SK-N-SH (cell line): Measurements from ENCODE around the gene SOD1. TPM values are rescaled to one million over a fixed set of nuclear protein-coding genes. Genes with fewer than 3 reads are reported as not detected.

Source experiments
- CTCF ChIA-PET: fragments of 300-600, 350-600 bp; formaldehyde crosslinking; extraction: SDS; loops from one replicate; lab custom pipeline; 2021; lab: Yijun Ruan, JAX
- POLR2A ChIA-PET: fragments of 350-600 bp; sonication (Branson Sonifier 250); formaldehyde crosslinking; extraction: SDS; loops from one replicate; lab custom pipeline; 2020; ENCODE audit warnings: antibody characterized with exemption, inconsistent platforms; lab: Yijun Ruan, JAX
- DNase-seq: peaks from one replicate; pipeline ENCODE4 v3.0.0; 2012
- H2AFZ ChIP-seq: fragments of 200-600 bp; sonication (generic); 2 replicates; pipeline ENCODE4 v1.8.1; 2016; ENCODE audit warnings: antibody characterized with exemption, mild to moderate bottlenecking, low read depth
- H3F3A ChIP-seq: fragments of 200-600 bp; sonication (generic); replicated peaks from 2 replicates; pipeline ENCODE3; 2016; ENCODE audit warnings: antibody characterized with exemption, mild to moderate bottlenecking; ENCODE audit not compliant: insufficient read depth
- H3K27ac ChIP-seq, 2 experiments: fragments of 200-500 bp in 1 of 2; fragments of 200-600 bp in 1 of 2; sonication (Bioruptor generic) in 1 of 2; sonication (generic), shearing (Covaris generic) in 1 of 2; 2 replicates each; pipeline versions ENCODE4 v1.5.1 to v1.6.1; 2014 to 2016; ENCODE audit warnings: low read depth in 2 of 2, inconsistent platforms in 1 of 2, low read length in 1 of 2, mild to moderate bottlenecking in 1 of 2, mixed read lengths in 1 of 2
- H3K27me3 ChIP-seq: fragments of 200-600 bp; sonication (generic), shearing (Covaris generic); 2 replicates; pipeline ENCODE4 v1.6.1; 2016; ENCODE audit warnings: mixed run types; ENCODE audit not compliant: insufficient read depth
- H3K36me3 ChIP-seq, 2 experiments: fragments of 200-500 bp in 1 of 2; fragments of 200-600 bp in 1 of 2; sonication (Bioruptor generic) in 1 of 2; sonication (generic) in 1 of 2; replicated peaks in 1 of 2; 2 replicates each; pipeline versions ENCODE3 to v1.5.1; 2014 to 2016; ENCODE audit warnings: low read length in 1 of 2, mild to moderate bottlenecking in 1 of 2; ENCODE audit not compliant: insufficient read depth in 2 of 2, control insufficient read depth in 1 of 2
- H3K4me1 ChIP-seq, 2 experiments: fragments of 200-500 bp in 1 of 2; fragments of 200-600 bp in 1 of 2; sonication (Bioruptor generic) in 1 of 2; sonication (generic), shearing (Covaris generic) in 1 of 2; 2 replicates each; pipeline versions ENCODE4 v1.5.1 to v1.6.1; 2014 to 2016; ENCODE audit warnings: low read depth in 1 of 2, low read length in 1 of 2, mixed run types in 1 of 2; ENCODE audit not compliant: insufficient read depth in 2 of 2, control insufficient read depth in 1 of 2
- H3K4me2 ChIP-seq: fragments of 200-600 bp; sonication (generic), shearing (Covaris generic); 2 replicates; pipeline ENCODE4 v1.6.1; 2017; ENCODE audit warnings: mixed run types
- H3K4me3 ChIP-seq, 2 experiments: fragments of 200-500 bp in 1 of 2; fragments of 200-600 bp in 1 of 2; sonication (Bioruptor generic) in 1 of 2; sonication (generic), shearing (Covaris generic) in 1 of 2; 2 replicates each; pipeline versions ENCODE4 v1.5.1 to v1.8.1; 2014 to 2016; ENCODE audit warnings: low read depth in 2 of 2, inconsistent platforms in 1 of 2, low read length in 1 of 2, mild to moderate bottlenecking in 1 of 2, mixed read lengths in 1 of 2, moderate library complexity in 1 of 2
- H3K79me2 ChIP-seq: fragments of 200-600 bp; sonication (generic); 2 replicates; pipeline ENCODE4 v1.8.1; 2017; ENCODE audit warnings: mild to moderate bottlenecking; ENCODE audit not compliant: insufficient read depth
- H3K9ac ChIP-seq: fragments of 200-600 bp; sonication (generic); 2 replicates; pipeline ENCODE4 v1.6.1; 2017; ENCODE audit warnings: mixed run types
- H3K9me2 ChIP-seq: fragments of 200-600 bp; sonication (generic); 2 replicates; pipeline ENCODE4 v1.6.1; 2017; ENCODE audit warnings: mixed run types
- H3K9me3 ChIP-seq: fragments of 200-600 bp; sonication (generic); 2 replicates; pipeline ENCODE4 v1.6.1; 2017; ENCODE audit warnings: mixed run types, mild to moderate bottlenecking, moderate library complexity
- H4K20me1 ChIP-seq: fragments of 200-600 bp; sonication (generic); 2 replicates; pipeline ENCODE4 v1.6.1; 2017; ENCODE audit warnings: mild to moderate bottlenecking, mixed run types; ENCODE audit not compliant: insufficient read depth
- EP300 ChIP-seq, 2 experiments: IDR thresholded peaks; 2 replicates each; pipeline versions ENCODE4 v1.4.0 to v1.6.1; 2012; ENCODE audit warnings: borderline replicate concordance in 1 of 2, low read depth in 1 of 2, low read length in 1 of 2
- MAX ChIP-seq: IDR thresholded peaks from 2 replicates; pipeline ENCODE4 v1.4.0; 2012; ENCODE audit warnings: low read depth
- MEF2A ChIP-seq: IDR thresholded peaks from 2 replicates; pipeline ENCODE4 v1.4.0; 2012; ENCODE audit warnings: low read depth, borderline replicate concordance
- MXI1 ChIP-seq: IDR thresholded peaks from 2 replicates; pipeline ENCODE4 v1.6.1; 2012; ENCODE audit warnings: mild to moderate bottlenecking, low read depth, low read length, improper control_type of control experiment
- PBX3 ChIP-seq: IDR thresholded peaks from 2 replicates; pipeline ENCODE4; 2012
- POLR2AphosphoS5 ChIP-seq: IDR thresholded peaks from 2 replicates; pipeline ENCODE4 v1.6.1; 2012; ENCODE audit warnings: low read depth, low read length
- RFX5 ChIP-seq: IDR thresholded peaks from 2 replicates; pipeline ENCODE4 v1.6.1; 2012; ENCODE audit warnings: mild to moderate bottlenecking, improper control_type of control experiment, low read length
- RXRA ChIP-seq: IDR thresholded peaks from 2 replicates; pipeline ENCODE4 v1.4.0; 2012; ENCODE audit warnings: low read depth, mild to moderate bottlenecking, borderline replicate concordance
- SIN3A ChIP-seq: IDR thresholded peaks from 2 replicates; pipeline ENCODE4 v1.6.1; 2012; ENCODE audit warnings: low read depth, mild to moderate bottlenecking, low read length, moderate library complexity, borderline replicate concordance
- SMC3 ChIP-seq: IDR thresholded peaks from 2 replicates; pipeline ENCODE4 v1.6.1; 2012; ENCODE audit warnings: low read depth, low read length, improper control_type of control experiment
- TAF1 ChIP-seq: IDR thresholded peaks from 2 replicates; pipeline ENCODE4 v1.6.1; 2012; ENCODE audit warnings: low read depth, mild to moderate bottlenecking, low read length, moderate library complexity, borderline replicate concordance
- TCF12 ChIP-seq: IDR thresholded peaks from 2 replicates; pipeline ENCODE4 v1.4.0; 2012
- TEAD4 ChIP-seq: IDR thresholded peaks from 2 replicates; pipeline ENCODE4 v1.4.0; 2012; ENCODE audit warnings: mild to moderate bottlenecking, borderline replicate concordance; ENCODE audit not compliant: insufficient read depth
- ZBTB33 ChIP-seq: IDR thresholded peaks from 2 replicates; pipeline ENCODE4 v1.4.0; 2012; ENCODE audit warnings: low read depth, borderline replicate concordance
- WGBS: methylation state at CpG from one replicate; pipeline ENCODE4 v1.1.6; 2017; ENCODE audit warnings: low lambda C conversion rate; 5-methylcytosine and 5-hydroxymethylcytosine counted together
- polyA plus RNA-seq, 3 experiments: library from polyadenylated mRNA; depleted of rRNA; stranded (reverse); fragments of >200 nt; gene quantifications; 2 replicates each; pipeline ENCODE4 v1.2.3, GENCODE V29; 2012

SOD1 gene
- polyA plus RNA-seq, 1 of the 3 experiments (the other 2 are of a cell fraction), result 572 TPM

- H3K27ac ChIP-seq, result no peak overlapping the region
- H3F3A ChIP-seq, result peaks cover 25% of the 10 kb centered on the region
- no peak overlapping the region for H3K9ac ChIP-seq
- H4K20me1 ChIP-seq, result peaks cover 39% of the 10 kb centered on the region; the same call in 1 of the 2 replicates
- peaks cover 48% of the 10 kb centered on the region for H3K79me2 ChIP-seq
- no peaks in the 10 kb centered on the region for H3K9me2 ChIP-seq
- no peak for DNase-seq
- ChIA-PET POLR2A (no interaction called here), CTCF (no interaction called here)
- H3K4me2 ChIP-seq, result no peak overlapping the region
- H3K36me3 ChIP-seq, result peaks cover 55 to 61% of the 10 kb centered on the region in 2 experiments
- H2AFZ ChIP-seq, result no peak overlapping the region
- TF ChIP-seq RFX5 (no peak), ZBTB33 (no peak), SMC3 (no peak)
- H3K4me1 ChIP-seq, result peaks cover 0 to 3% of the 10 kb centered on the region in 2 experiments; a peak in 2 of 4 replicates
- no peak overlapping the region for H3K4me3 ChIP-seq
- no peaks in the 10 kb centered on the region for H3K9me3 ChIP-seq
- H3K27me3 ChIP-seq, result no peaks in the 10 kb centered on the region
These were observed 8.1 kb downstream of the SOD1 start for GRCh38 chr21:31667639-31668038.

GRCh38 chr21:31668651-31669491, 9.4 kb downstream of the SOD1 start:
- CTCF ChIA-PET, result interaction anchor here (0.6 to 0.7 kb wide), 2 partner anchors 177 to 972 kb away, joined by 3 read pairs; no protein-coding TSS in a partner anchor
- POLR2A ChIA-PET, result interaction anchor here (0.6 kb wide), 1 partner anchor 55 kb away, joined by 3 read pairs; no protein-coding TSS in a partner anchor
- H3K27ac ChIP-seq, result peak overlapping the region in 1 of 2 experiments; percentile 26; a peak in 1 of 4 replicates

More at GRCh38 chr21:31668651-31669491, 9.4 kb downstream of the SOD1 start:
- Histone ChIP-seq H3K79me2 (peaks cover 36% of the 10 kb centered on the region), H3K4me1 (peaks cover 0 to 3% of the 10 kb centered on the region in 2 experiments; a peak in 2 of 4 replicates), H3K9me3 (no peaks in the 10 kb centered on the region), H4K20me1 (peaks cover 27% of the 10 kb centered on the region; the same call in 1 of the 2 replicates), H3K9me2 (no peaks in the 10 kb centered on the region), H3F3A (peaks cover 33% of the 10 kb centered on the region), H3K9ac (no peak overlapping the region), H3K4me3 (no peak overlapping the region), H3K4me2 (no peak overlapping the region), H3K36me3 (peaks cover 58 to 67% of the 10 kb centered on the region in 2 experiments)
- WGBS, result 91% methylated on average over 2 of the region's 2 CpGs
- no peak for TF ChIP-seq PBX3
- TF ChIP-seq TCF12, result no peak
- no peak for TF ChIP-seq RXRA
- no peak for TF ChIP-seq SIN3A
- no peak for TF ChIP-seq EP300 (IDR thresholded peaks at IDR 0.05; ENCODE audit: borderline replicate concordance in 1 of 2, low read depth in 1 of 2, low read length in 1 of 2)
- no peak for TF ChIP-seq MXI1
- no peak for TF ChIP-seq MAX
- no peak for TF ChIP-seq TAF1
- no peak for TF ChIP-seq TEAD4
- no peak for TF ChIP-seq POLR2AphosphoS5
- TF ChIP-seq MEF2A, result no peak
- TF ChIP-seq, all 33 proteins: peak for 0
- DNase-seq, result no peak
- H2AFZ ChIP-seq, result no peak overlapping the region
- H3K27me3 ChIP-seq, result no peaks in the 10 kb centered on the region
